GM12801 (cell line): ENCODE measurements around the gene BRD2.

Experiments
- CTCF ChIP-seq: IDR thresholded peaks from one replicate; pipeline ENCODE4 v1.5.1; 2011; ENCODE audit warnings: control low read depth; ENCODE audit not compliant: insufficient read length; ENCODE audit errors: extremely low read depth

BRD2 gene

GRCh38 chr6:32968093-32968866 lies at the start of gene BRD2:
BRD2 (plus strand) TSS chr6:32968594; CDS start chr6:32972899, 4,305 bp downstream.
- TF ChIP-seq CTCF = no peak

GRCh38 chr6:32920715-32921114 lies 47.7 kb upstream of the BRD2 start:
- no peak for TF ChIP-seq CTCF

- TF ChIP-seq CTCF = no peak
Measured at GRCh38 chr6:32922083-32922482, 46.3 kb upstream of the BRD2 start.

DNA sequence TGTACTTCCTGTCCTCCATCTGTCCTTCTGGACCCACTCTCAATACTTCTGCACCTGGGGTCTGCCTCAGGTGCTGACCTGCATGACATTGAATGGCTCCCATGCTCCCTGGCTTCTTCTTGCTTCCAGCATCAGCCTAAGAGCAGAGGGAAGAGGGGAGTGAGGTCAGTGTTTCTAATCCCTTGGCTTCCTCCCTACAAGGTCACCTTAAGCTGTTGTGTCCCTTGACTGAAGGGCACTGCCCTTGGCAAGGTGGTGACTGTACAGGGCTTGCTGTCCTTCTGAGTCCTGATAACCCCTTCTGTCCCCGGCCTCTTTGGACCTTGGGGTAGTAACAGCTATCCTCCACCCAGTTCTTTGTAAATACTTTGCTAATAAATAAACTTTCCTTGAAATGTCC lies 37.2 kb upstream of the BRD2 start:
- TF ChIP-seq CTCF = no peak

DNA sequence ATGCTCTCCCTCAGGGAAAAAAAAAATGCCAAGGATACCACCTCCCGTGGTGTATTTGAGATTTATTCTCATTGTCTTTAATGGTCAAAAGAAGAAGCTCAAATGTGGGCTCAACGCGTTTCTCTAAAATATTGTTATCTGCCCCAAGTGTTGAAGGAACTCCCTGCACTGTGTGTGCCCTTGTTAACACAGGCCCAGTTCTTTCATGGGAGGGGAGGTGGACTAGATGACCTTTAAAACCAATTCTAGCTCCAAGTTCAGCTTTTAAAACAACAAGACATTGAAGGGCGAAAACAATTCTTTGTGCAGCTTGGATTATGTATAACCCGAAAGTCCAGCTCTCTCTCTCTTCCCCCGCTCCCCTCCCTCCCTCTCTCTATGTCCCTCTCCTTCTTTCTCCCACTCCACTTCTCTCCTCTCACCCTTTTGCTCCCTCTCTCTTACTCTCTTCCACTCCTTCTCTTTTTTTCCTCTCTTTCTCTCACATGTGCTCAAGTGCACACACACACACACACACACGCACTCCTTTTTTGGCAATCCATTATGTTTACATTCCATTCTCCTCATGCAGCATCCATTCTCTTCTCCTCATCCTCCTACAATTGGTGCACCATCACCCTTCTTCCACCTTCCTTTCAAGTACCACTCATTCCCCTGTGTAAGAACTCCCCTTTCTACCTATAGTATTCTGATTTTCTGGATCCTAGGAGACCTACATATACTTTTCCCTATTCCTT lies 36.1 kb upstream of the BRD2 start:
- TF ChIP-seq CTCF = no peak

DNA sequence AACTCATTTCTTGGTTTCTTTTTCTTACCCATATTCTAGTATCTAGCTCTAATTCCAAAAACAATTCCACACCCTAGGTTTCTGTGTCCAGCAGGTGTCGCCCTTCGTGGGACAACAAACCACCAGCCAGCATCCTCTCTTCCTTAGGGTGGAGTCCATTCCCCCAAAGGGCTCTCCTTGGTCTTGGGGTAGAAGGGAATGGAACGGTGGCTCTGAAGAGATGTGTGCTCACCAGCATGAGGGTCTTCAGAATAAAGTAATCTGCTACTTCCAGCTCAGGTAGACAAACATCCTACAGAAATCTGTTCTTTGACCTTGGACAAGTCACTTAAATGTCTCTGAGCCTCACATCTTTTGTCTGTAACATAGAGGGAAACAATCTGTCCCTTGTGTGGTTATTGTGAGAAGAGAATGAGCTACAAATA lies 34.7 kb upstream of the BRD2 start:
- TF ChIP-seq CTCF = no peak

DNA sequence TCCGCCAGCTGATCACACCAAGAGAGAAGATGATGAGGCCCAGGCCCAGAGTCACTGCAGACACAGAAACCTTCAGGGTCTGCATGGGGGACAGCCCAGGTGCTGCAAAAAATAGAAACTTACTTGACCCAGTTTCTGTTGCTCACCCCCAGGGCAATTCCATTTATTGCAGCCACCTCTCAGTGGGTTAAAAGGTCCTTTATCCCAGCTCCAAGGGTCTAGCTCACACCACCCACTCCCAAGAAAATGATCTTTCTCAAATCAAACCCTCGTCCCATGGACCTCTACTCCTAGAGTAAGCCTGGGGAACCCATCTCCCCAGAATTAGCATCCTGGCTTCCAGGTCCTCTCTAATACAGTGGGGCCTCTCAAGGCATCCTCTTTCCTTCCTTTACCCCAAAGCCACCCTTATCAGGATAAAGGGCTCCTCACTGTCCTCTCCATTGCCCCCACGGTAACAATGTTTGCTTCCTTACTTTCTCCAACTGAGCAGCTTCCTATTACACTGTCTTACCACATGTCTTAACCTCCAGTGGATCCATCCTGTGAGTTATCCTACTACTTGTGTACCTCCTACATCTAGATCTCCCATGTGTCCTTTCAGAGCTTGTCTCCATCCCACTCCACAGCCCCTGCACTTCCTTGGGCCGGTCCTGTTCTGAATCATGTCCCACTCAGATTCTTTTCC lies 32.7 kb upstream of the BRD2 start:
- TF ChIP-seq CTCF = no peak
